ENCODE measurements around the gene DNAJC10.

DNAJC10 gene

GRCh38 chr2:182804128-182804527 is 88.1 kb downstream of the DNAJC10 start:
- no peak for DNase-seq

DNA sequence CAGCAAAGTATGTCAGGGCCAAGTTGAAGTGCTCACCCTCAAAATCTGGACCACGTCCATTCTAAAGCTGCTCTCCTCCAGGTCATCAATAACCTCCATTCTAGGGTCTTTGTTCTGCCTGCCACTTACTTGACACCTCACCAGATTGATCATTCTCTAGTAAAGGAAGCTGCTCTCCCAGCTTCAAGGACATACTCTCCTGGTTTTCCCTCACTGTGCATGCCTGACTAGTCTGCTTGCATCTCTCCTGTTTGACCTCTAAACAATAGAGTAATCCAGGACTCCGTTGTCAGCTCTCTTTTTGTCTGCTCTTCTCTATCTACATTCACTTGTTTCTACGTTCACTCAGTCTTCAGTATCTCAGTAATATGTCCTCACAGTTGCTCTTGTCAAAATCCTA is 91.3 kb downstream of the DNAJC10 start:
- no peak for DNase-seq

GRCh38 chr2:182810087-182810486 is 94.0 kb downstream of the DNAJC10 start:
- no peak for DNase-seq

DNA sequence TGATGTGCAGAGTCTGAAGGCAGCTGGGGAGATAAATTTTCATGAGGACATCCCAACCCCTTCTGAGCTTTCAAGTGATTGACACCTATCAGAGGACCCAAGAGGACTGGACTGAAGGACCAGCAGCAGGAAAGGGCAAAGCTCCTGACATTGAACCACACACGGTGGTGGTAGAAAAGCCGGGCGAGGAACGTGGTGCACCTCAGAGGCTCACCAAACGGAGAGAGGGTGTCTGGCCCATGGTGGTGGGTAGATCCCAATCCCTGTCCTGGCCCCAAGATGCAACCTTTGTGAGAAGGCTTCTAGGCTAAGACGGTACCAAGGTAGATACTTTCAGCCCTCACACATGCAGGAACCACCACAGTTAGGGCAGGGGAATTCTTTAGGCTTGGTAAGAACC is 98.3 kb downstream of the DNAJC10 start:
- no peak for DNase-seq

- no peak for DNase-seq
Measured at GRCh38 chr2:182814804-182815203, 98.7 kb downstream of the DNAJC10 start.

GRCh38 chr2:182816866-182817265 is 100.8 kb downstream of the DNAJC10 start:
- no peak for DNase-seq

DNA sequence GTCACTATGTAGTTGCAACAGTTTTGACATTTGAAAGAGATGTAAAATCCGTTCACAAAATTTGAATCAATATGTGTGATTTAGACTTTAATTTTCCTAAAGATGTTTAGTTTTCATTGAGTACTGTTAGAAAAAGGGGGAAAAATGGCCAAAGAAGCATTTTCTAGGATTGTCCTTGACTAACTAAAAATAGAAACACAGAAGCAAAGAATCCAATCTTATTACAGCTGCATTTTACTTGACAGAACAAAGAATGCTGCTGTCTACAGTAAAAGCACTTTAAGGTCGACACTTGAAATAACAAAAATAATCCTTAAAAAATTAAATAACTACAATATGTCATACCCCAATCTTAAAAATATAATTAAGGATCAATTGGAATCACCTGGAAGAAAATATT is 101.5 kb downstream of the DNAJC10 start:
- DNase-seq = no peak

GRCh38 chr2:182818501-182818900 is 102.4 kb downstream of the DNAJC10 start:
- DNase-seq = no peak

DNA sequence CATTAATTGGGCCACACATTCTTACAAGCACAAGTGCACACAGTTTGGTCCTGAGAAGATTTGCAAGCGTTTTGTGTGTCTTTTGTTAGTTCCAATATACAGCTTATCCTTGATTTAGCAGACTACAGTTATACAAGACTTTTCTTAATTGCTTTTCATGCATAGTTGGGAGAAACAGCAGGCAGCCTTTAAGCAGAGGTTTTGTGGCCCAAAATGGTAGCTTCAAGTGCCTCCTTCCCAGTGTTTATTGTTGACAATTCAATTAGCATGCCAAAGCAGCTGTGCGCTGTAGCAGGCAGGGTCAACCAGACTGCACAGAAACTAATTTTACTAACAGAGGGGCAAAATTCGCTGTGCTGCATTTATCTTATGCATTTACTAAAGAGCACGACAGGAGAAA is 102.9 kb downstream of the DNAJC10 start:
- DNase-seq = no peak

GRCh38 chr2:182819412-182819811 is 103.4 kb downstream of the DNAJC10 start:
- no peak for DNase-seq

DNA sequence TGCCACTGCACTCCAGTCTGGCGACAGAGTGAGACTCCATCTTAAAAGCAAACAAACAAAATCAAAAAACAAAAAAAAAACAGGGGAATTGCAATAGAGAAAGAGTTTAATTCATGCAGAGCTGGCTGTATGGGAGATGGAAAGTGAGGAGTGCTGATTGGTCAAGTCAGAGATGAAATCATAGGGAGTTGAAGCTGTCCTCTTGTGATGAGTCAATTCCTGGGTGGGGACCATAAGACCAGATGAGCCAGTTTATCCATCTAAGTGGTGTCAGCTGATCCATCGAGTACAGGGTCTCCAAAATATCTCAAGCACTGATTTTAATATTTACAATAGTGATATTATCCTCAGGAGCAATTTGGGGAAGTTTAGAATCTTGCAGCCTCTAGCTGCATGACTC is 105.1 kb downstream of the DNAJC10 start:
- DNase-seq = no peak

DNA sequence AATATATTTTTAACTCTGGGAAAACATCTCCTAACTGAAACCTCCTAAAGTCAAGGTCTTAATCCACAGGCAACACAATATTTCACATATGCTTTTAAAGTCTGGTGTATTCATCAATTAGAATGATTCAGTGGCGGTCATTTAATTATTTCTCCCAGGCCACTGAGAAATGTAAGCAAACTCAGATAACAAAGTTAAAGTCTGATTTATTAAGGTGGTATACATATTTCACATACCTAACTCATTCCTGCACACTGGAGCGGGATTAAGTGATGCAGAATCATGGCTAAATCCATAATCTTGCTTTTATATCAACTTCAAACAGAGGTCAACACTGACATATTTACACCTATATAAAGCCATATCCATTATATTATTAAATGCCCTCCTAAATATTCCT is 106.7 kb downstream of the DNAJC10 start:
- DNase-seq = no peak

- no peak for DNase-seq
Measured at GRCh38 chr2:182824056-182824766, 108.2 kb downstream of the DNAJC10 start.

GRCh38 chr2:182824767-182825158 is 108.7 kb downstream of the DNAJC10 start:
- DNase-seq = no peak

- no peak for DNase-seq
Measured at GRCh38 chr2:182826064-182826463, 110.0 kb downstream of the DNAJC10 start.

- no peak for DNase-seq
Measured at GRCh38 chr2:182826496-182826895, 110.4 kb downstream of the DNAJC10 start.

DNA sequence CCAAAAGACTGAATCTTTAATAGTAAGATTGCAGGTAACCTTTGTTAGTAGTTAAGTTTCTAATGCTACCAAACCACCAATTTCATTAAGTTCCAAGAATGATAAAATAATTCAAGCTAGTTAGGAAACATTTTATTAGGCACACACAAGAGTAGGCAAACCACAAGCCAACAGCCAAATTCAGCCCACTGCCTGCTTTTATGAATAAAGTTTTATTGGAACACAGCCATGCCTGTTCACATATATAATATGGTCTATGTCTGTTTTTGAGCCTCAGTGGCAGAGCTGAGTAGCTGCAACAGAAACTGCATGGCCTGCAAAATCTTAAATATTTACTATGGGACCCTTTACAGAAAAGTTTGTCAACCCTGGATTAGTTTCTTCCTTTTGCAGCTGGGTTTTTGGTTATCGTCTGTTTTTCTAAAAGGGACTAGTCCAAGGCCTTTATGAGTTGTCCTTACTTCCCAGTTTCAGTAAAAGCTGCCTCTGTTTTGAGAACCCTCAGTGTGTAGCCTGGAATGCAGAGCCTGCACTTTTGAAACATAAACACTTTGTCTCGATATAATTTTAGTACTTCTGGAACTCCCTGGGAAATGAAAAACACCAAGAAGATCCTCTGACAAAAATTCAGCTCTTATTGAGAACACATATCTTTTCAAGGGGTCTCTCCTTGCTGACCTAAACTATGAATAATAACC is 111.3 kb downstream of the DNAJC10 start:
- no peak for DNase-seq

DNA sequence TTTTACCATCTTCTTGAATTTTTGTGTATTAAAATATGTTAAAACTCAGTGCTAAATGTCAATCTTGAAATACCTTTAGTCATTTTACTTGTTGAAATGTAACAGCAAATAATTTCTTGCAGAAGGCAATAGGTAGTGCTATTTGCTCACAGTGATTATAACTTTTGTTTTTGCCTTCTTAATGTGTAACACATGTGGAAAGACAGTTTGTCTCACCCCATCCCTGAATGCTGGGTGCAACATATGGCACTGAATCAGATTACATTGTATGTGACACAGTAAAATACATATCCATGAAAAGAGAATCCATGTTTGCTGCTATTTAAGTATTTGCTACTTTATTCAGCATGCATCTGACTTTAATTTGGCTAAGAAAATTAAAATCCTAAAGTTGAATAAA is 115.0 kb downstream of the DNAJC10 start:
- no peak for DNase-seq

DNA sequence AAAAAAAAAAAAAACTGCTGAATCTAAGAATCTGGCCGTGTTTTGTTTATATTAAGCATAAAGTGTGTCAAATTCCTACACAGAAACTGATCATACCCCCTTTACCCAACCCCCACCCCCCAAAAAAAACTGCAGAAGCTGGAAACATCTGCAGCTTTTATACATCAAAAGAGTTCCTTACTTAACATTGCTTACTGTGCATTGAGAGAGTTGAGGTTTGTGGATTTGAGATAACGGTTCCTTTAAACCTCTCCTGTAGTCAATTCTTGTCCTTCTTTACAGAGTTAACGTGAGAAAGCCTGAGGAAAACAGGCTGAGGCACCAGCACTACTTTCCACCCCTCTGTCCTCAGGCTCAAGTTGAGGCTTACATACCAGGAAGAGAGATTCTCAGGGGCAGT is 115.9 kb downstream of the DNAJC10 start:
- DNase-seq = no peak

GRCh38 chr2:182833084-182833854 is 117.2 kb downstream of the DNAJC10 start:
- no peak for DNase-seq

GRCh38 chr2:182834293-182834692 is 118.2 kb downstream of the DNAJC10 start:
- no peak for DNase-seq

- no peak for DNase-seq
Measured at GRCh38 chr2:182836451-182836850, 120.4 kb downstream of the DNAJC10 start.

Data from stimulated activated naive CD4-positive, alpha-beta T cell (primary cell).